VCaP (cell line): Measurements from ENCODE around the gene EPS8L3.
A peak's percentile ranks its signal among the peaks of the same experiment; 100 is the strongest.

Source experiments
- H3K27ac ChIP-seq: fragments of 450-650 bp; 2 replicates; pipeline ENCODE4 v1.5.1; 2017
- TF ChIP-seq, protein P1 (sequence below): fragments of 450-650 bp; conservative IDR thresholded peaks from 2 replicates; pipeline ENCODE4 v1.5.1; 2017; ENCODE audit warnings: mild to moderate bottlenecking, moderate library complexity

Gene EPS8L3

DNA sequence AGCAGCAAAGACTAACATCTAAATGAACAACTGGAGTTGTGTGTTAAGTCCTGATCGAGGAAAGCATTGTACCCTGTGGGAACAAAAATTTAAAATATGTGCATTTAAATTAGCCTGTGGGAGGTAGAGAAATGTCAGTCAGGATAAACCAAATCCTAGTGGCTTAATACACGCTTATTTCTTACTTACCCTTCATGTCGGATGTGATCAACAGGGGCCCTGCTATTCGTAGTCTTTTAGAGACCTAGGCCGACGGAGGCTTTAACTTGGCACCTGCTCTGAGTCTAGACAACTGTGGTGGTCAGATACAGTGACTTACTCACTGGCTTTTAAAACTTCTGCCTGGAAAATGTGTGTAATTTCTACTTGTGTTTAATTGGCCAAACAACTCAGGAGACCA is 33.1 kb downstream of the EPS8L3 start:
- no peak overlapping the region for H3K27ac ChIP-seq
- TF ChIP-seq, protein P1, sequence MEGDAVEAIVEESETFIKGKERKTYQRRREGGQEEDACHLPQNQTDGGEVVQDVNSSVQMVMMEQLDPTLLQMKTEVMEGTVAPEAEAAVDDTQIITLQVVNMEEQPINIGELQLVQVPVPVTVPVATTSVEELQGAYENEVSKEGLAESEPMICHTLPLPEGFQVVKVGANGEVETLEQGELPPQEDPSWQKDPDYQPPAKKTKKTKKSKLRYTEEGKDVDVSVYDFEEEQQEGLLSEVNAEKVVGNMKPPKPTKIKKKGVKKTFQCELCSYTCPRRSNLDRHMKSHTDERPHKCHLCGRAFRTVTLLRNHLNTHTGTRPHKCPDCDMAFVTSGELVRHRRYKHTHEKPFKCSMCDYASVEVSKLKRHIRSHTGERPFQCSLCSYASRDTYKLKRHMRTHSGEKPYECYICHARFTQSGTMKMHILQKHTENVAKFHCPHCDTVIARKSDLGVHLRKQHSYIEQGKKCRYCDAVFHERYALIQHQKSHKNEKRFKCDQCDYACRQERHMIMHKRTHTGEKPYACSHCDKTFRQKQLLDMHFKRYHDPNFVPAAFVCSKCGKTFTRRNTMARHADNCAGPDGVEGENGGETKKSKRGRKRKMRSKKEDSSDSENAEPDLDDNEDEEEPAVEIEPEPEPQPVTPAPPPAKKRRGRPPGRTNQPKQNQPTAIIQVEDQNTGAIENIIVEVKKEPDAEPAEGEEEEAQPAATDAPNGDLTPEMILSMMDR, result no peak

- no peak overlapping the region for H3K27ac ChIP-seq
- TF ChIP-seq, protein P1, result no peak
Measured at GRCh38 chr1:109728870-109729269, 34.9 kb downstream of the EPS8L3 start.

- TF ChIP-seq, protein P1, result no peak
Measured at GRCh38 chr1:109726728-109727373, 36.9 kb downstream of the EPS8L3 start.

GRCh38 chr1:109726007-109726406 is 37.7 kb downstream of the EPS8L3 start:
- H3K27ac ChIP-seq, result no peak overlapping the region
- TF ChIP-seq, protein P1, result no peak

More at GRCh38 chr1:109726728-109727373, 36.9 kb downstream of the EPS8L3 start:
- no peak overlapping the region for H3K27ac ChIP-seq

DNA sequence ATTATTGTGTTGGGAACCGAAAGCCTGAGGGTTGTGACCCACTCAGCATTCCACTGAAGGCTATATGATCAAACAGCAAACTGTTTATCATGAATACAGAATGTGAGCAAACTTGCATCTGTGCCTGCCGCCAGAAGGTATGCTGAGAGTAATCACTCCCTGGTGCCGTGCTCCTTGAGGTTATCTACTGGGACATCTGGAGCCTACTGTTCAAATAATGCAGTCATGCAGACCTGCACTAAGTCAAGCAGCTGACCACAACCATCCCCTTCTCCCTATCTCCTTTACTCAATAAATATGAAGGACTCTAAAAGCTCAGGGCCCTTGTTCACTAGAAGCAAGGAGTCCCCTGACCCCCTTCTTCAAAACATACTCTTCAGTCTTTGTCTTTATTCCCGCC is 38.2 kb downstream of the EPS8L3 start:
- TF ChIP-seq, protein P1, result no peak

GRCh38 chr1:109724933-109725332 is 38.8 kb downstream of the EPS8L3 start:
- TF ChIP-seq, protein P1, result no peak
- no peak overlapping the region for H3K27ac ChIP-seq

More for the DNA sequence above, 38.2 kb downstream of the EPS8L3 start:
- no peak overlapping the region for H3K27ac ChIP-seq

- TF ChIP-seq, protein P1, result no peak
- H3K27ac ChIP-seq, result 0 out of 2 replicates have a peak overlapping the region, but pooled peaks have one; percentile 1
Measured at GRCh38 chr1:109722908-109723691, 40.6 kb downstream of the EPS8L3 start.
